Posterior vena cava (tissue), 2 donors: ENCODE results near the gene WDR1. TPM values are rescaled to one million over a fixed set of nuclear protein-coding genes. Genes with fewer than 3 reads are reported as not detected.

ENCODE experiments used
- DNase-seq: peaks from one replicate; pipeline ENCODE4 v3.0.0-alpha.2; 2020; ENCODE audit warnings: low spot score
- intact Hi-C, 2 donors: fragments of 100-400 bp; cut with DNase I; formaldehyde crosslinking; loops; one replicate each; pipeline versions ENCODE4 v1.14.1 to v1.14.2; 2022 to 2023
- total RNA-seq, 2 donors: library from RNA; stranded (reverse); fragmentation: NEBNext Ultra II Directional; extraction: Animal tissue kit (Norgen Biotek cat#: 25700); gene quantifications; one replicate each; pipeline ENCODE4 v1.2.1, GENCODE V29; 2021
- donor health status: DM: yes; HTN: yes; CAD: no.
- donor health status: DM: yes; HTN: yes; CAD: no.

The WDR1 gene
- total RNA-seq, 2 donors from 2014 or later, result 575 to 698 TPM

GRCh38 chr4:10105421-10105820 is 11.2 kb downstream of the WDR1 start:
- no peak for DNase-seq
- intact Hi-C loops, result no loop called here

- intact Hi-C loops, result no loop called here
Measured at GRCh38 chr4:10104991-10105276, 11.7 kb downstream of the WDR1 start.

GRCh38 chr4:10104211-10104990 is 12.2 kb downstream of the WDR1 start:
- intact Hi-C loops, result no loop called here
- no peak for DNase-seq

More at GRCh38 chr4:10104991-10105276, 11.7 kb downstream of the WDR1 start:
- DNase-seq, result no peak

GRCh38 chr4:10102474-10103332 is 13.9 kb downstream of the WDR1 start:
- intact Hi-C loops, result no loop called here
- no peak for DNase-seq

GRCh38 chr4:10101671-10102473 is 14.7 kb downstream of the WDR1 start:
- no peak for DNase-seq
- intact Hi-C loops, result no loop called here

GRCh38 chr4:10100734-10101216 is 15.8 kb downstream of the WDR1 start:
- intact Hi-C loops, result no loop called here
- DNase-seq, result no peak

GRCh38 chr4:10099499-10100325 is 16.9 kb downstream of the WDR1 start:
- intact Hi-C loops, result no loop called here
- DNase-seq, result no peak

GRCh38 chr4:10098780-10099160 is 17.8 kb downstream of the WDR1 start:
- DNase-seq, result no peak
- intact Hi-C loops, result no loop called here

GRCh38 chr4:10097906-10098779 is 18.5 kb downstream of the WDR1 start:
- intact Hi-C loops, result no loop called here

GRCh38 chr4:10096978-10097335 is 19.6 kb downstream of the WDR1 start:
- intact Hi-C loops, result no loop called here
- no peak for DNase-seq

More at GRCh38 chr4:10097906-10098779, 18.5 kb downstream of the WDR1 start:
- DNase-seq, result no peak

- intact Hi-C loops, result no loop called here
- peak; percentile 93 for DNase-seq
Measured at GRCh38 chr4:10096201-10096977, 20.2 kb downstream of the WDR1 start.

GRCh38 chr4:10095296-10095991 is 21.2 kb downstream of the WDR1 start:
- intact Hi-C loops, result no loop called here
- DNase-seq, result no peak

- DNase-seq, result no peak
- intact Hi-C loops, result no loop called here
Measured at GRCh38 chr4:10094841-10095240, 21.8 kb downstream of the WDR1 start.

GRCh38 chr4:10093801-10094552 is 22.6 kb downstream of the WDR1 start:
- DNase-seq, result no peak
- intact Hi-C loops, result no loop called here

- intact Hi-C loops, result no loop called here
- no peak for DNase-seq
Measured at GRCh38 chr4:10093271-10093621, 23.4 kb downstream of the WDR1 start.
